GM23248 (cell line): Measurements from ENCODE around the gene CTPS2. TPM values are rescaled to one million over a fixed set of nuclear protein-coding genes. Genes with fewer than 3 reads are reported as not detected.
"Not testable (repeated sequence)": the region's sequence is repeated elsewhere in the genome, so short reads cannot be mapped to it uniquely, and the experiment has no call there.

Experiments
- DNase-seq: peaks from one replicate; pipeline ENCODE4 v3.0.0-alpha.2; 2015
- H2AFZ ChIP-seq: fragments of 200-600 bp; sonication (generic); 2 replicates; pipeline ENCODE4 v1.6.1; 2016; ENCODE audit warnings: antibody characterized with exemption
- H3F3A ChIP-seq: fragments of 200-600 bp; sonication (generic); 2 replicates; pipeline ENCODE4 v1.6.1; 2016; ENCODE audit warnings: mild to moderate bottlenecking, antibody characterized with exemption, mixed run types; ENCODE audit not compliant: insufficient read depth
- H3K27ac ChIP-seq: fragments of 200-600 bp; sonication (generic); 2 replicates; pipeline ENCODE4 v1.5.1; 2016; ENCODE audit warnings: mild to moderate bottlenecking
- H3K27me3 ChIP-seq: fragments of 200-600 bp; sonication (generic); replicated peaks from 2 replicates; pipeline ENCODE4 v1.6.1; 2016; ENCODE audit warnings: mild to moderate bottlenecking; ENCODE audit not compliant: insufficient read depth
- H3K36me3 ChIP-seq: fragments of 200-600 bp; sonication (generic); 2 replicates; pipeline ENCODE4 v1.6.1; 2016; ENCODE audit warnings: low read depth, mild to moderate bottlenecking
- H3K4me1 ChIP-seq: fragments of 200-600 bp; sonication (generic); 2 replicates; pipeline ENCODE4 v1.6.1; 2016; ENCODE audit warnings: mild to moderate bottlenecking; ENCODE audit not compliant: insufficient read depth
- H3K4me2 ChIP-seq: fragments of 200-600 bp; sonication (generic); one replicate; pipeline ENCODE4 v1.6.1; 2016; ENCODE audit warnings: mild to moderate bottlenecking; ENCODE audit not compliant: unreplicated experiment
- H3K4me3 ChIP-seq: fragments of 200-600 bp; sonication (generic); 2 replicates; pipeline ENCODE4 v1.5.1; 2016; ENCODE audit warnings: mild to moderate bottlenecking
- H3K79me2 ChIP-seq: fragments of 200-600 bp; sonication (generic); 2 replicates; pipeline ENCODE4 v1.6.1; 2016; ENCODE audit warnings: mild to moderate bottlenecking; ENCODE audit not compliant: insufficient read depth
- H3K9ac ChIP-seq: fragments of 200-600 bp; sonication (generic); 2 replicates; pipeline ENCODE4 v1.6.1; 2016; ENCODE audit warnings: mild to moderate bottlenecking
- H3K9me2 ChIP-seq: fragments of 200-600 bp; sonication (generic); 2 replicates; pipeline ENCODE4 v1.6.1; 2016; ENCODE audit warnings: mixed run types, mild to moderate bottlenecking, moderate library complexity; ENCODE audit not compliant: insufficient read depth
- H3K9me3 ChIP-seq: fragments of 200-600 bp; sonication (generic); one replicate; pipeline ENCODE4 v1.6.1; 2017; ENCODE audit warnings: low read depth
- H4K20me1 ChIP-seq: fragments of 200-600 bp; sonication (generic); 2 replicates; pipeline ENCODE4 v1.6.0; 2016; ENCODE audit not compliant: insufficient read depth
- EZH2 ChIP-seq: fragments of 200-600 bp; sonication (generic); IDR thresholded peaks from 2 replicates; pipeline ENCODE4 v1.6.1; 2018; ENCODE audit warnings: antibody characterized with exemption, mild to moderate bottlenecking; ENCODE audit not compliant: insufficient read depth, poor library complexity, severe bottlenecking
- EZH2phosphoT487 ChIP-seq: fragments of 200-600 bp; sonication (generic); IDR thresholded peaks from 2 replicates; pipeline ENCODE4 v1.6.1; 2018; ENCODE audit warnings: antibody characterized with exemption, moderate library complexity, mild to moderate bottlenecking, low read depth; ENCODE audit not compliant: insufficient read depth
- WGBS, 2 experiments: methylation state at CpG; one replicate each; pipeline ENCODE4 v1.1.6; 2015 to 2017; ENCODE audit warnings: low lambda C conversion rate in 2 of 2, low coverage in 1 of 2; ENCODE audit errors: missing lambda C conversion rate in 2 of 2; 5-methylcytosine and 5-hydroxymethylcytosine counted together
- in situ Hi-C: fragments of 300-500 bp; cut with MboI; formaldehyde crosslinking; loops from 2 replicates; pipeline ENCODE4 v1.15.0; 2020
- polyA plus RNA-seq: library from polyadenylated mRNA; unstranded; fragments of >200 nt; fragmentation: Nextera tagmentation; extraction: Ambion mirVana; gene quantifications from 2 replicates; pipeline ENCODE4 v1.2.1, GENCODE V29; 2016
- total RNA-seq: library from RNA; depleted of rRNA; stranded (reverse); fragments of >200 nt; shearing (Covaris generic); gene quantifications from 2 replicates; pipeline ENCODE4 v1.2.3, GENCODE V29; 2014

Gene CTPS2
- total and polyA plus RNA-seq, 2 experiments from 2014 or later = 4.4 to 5.8 TPM

GRCh38 chrX:16604337-16604736 is 108.1 kb downstream of the CTPS2 start:
- no peak overlapping the region for H3K9ac ChIP-seq
- H3K4me2 ChIP-seq = no peak overlapping the region
- H3F3A ChIP-seq = no peaks in the 10 kb centered on the region
- WGBS, 2 experiments = 95 to 100% methylated on average over 2 of the region's 2 CpGs
- H3K27me3 ChIP-seq = no peaks in the 10 kb centered on the region
- H3K4me3 ChIP-seq = no peak overlapping the region
- H2AFZ ChIP-seq = no peak overlapping the region
- H3K9me2 ChIP-seq = no peaks in the 10 kb centered on the region
- no peaks in the 10 kb centered on the region for H3K36me3 ChIP-seq
- no peaks in the 10 kb centered on the region for H4K20me1 ChIP-seq
- H3K79me2 ChIP-seq = no peaks in the 10 kb centered on the region
- in situ Hi-C loops = no loop called here
- no peak overlapping the region for H3K27ac ChIP-seq
- DNase-seq = no peak
- H3K4me1 ChIP-seq = peaks cover 12% of the 10 kb centered on the region
- no peak for TF ChIP-seq EZH2
- TF ChIP-seq EZH2phosphoT487 = no peak
- H3K9me3 ChIP-seq = no peaks in the 10 kb centered on the region

DNA sequence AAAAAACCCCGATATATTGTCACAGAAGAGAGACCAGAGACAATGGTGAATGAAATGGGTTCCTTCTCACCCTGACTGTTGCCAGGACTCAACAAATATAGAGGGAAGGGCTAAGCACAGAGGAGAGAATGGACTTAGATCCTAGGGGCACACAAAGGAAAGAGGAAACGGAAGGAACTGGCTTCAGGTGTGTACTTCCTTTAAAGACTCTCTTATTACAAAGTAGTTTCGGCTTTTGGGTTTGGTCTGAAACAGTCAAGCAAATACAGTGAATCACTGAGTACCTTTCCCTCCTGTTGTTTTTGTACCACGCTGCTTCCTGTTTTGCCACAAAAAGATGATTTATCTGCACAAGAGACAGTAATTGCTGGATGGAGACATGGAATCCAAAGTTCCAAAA is 108.6 kb downstream of the CTPS2 start:
- no peak overlapping the region for H3K4me2 ChIP-seq
- no peaks in the 10 kb centered on the region for H3K79me2 ChIP-seq
- in situ Hi-C loops = no loop called here
- H3K9me2 ChIP-seq = no peaks in the 10 kb centered on the region
- H3K4me1 ChIP-seq = peaks cover 12% of the 10 kb centered on the region
- TF ChIP-seq EZH2phosphoT487 = no peak
- no peak for TF ChIP-seq EZH2
- no peak overlapping the region for H3K9ac ChIP-seq
- H3K27me3 ChIP-seq = no peaks in the 10 kb centered on the region
- WGBS, 2 experiments = 96 to 98% methylated on average over 4 of the region's 4 CpGs
- no peak overlapping the region for H3K27ac ChIP-seq
- H2AFZ ChIP-seq = no peak overlapping the region
- H4K20me1 ChIP-seq = no peaks in the 10 kb centered on the region
- H3K9me3 ChIP-seq = no peaks in the 10 kb centered on the region
- H3F3A ChIP-seq = no peaks in the 10 kb centered on the region
- DNase-seq = no peak
- H3K4me3 ChIP-seq = no peak overlapping the region
- no peaks in the 10 kb centered on the region for H3K36me3 ChIP-seq

DNA sequence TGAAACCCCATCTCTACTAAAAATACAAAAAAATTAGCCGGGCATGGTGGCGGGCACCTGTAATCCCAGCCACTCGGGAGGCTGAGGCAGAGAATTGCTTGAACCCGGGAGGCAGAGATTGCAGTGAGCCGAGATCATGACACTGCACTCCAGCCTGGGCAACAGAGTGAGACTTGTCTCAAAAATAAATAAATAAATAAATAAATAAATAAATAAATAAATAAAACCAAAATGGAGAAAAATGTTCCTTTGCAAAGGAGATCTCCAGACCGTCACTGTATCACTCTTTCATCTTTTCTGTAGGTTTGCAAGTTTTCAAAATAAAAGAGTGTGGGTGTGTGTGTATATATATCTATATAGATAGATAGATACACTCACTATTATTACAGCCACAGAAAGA is 109.2 kb downstream of the CTPS2 start:
- peaks cover 12% of the 10 kb centered on the region for H3K4me1 ChIP-seq
- H3K36me3 ChIP-seq, H3F3A ChIP-seq, H3K4me2 ChIP-seq, H2AFZ ChIP-seq, H3K9me3 ChIP-seq, H3K4me3 ChIP-seq, H3K27ac ChIP-seq, H4K20me1 ChIP-seq, in situ Hi-C loops, DNase-seq, H3K27me3 ChIP-seq, H3K79me2 ChIP-seq, H3K9me2 ChIP-seq, H3K9ac ChIP-seq: not testable (repeated sequence)
- WGBS, 2 experiments = 95 to 100% methylated on average over 4 to 6 of the region's 6 CpGs

DNA sequence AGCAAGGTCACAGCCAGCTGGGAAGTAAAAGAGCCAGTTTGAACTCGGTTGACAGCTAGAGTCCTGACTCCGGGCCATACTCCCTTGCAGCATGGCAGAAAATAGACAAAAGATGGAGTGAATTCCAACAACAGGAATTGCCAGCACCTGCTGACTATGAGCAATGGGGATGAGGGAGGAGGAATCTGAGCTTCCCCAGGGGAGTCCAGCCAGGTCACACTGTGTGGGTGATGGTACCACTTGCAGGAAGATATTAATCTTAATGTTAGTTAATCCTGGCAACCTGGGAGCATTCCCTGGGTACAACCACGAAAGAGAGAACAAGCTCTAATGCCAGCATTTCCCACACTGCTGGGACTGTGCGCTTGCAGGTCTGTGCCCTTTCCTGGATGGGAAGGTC is 110.6 kb downstream of the CTPS2 start:
- Histone ChIP-seq H3K4me3 (no peak overlapping the region), H3K9ac (no peak overlapping the region), H3K27me3 (no peaks in the 10 kb centered on the region), H3K4me2 (no peak overlapping the region), H3K9me3 (no peaks in the 10 kb centered on the region), H2AFZ (no peak overlapping the region), H3K9me2 (no peaks in the 10 kb centered on the region), H4K20me1 (no peaks in the 10 kb centered on the region), H3K27ac (no peak overlapping the region), H3K36me3 (no peaks in the 10 kb centered on the region), H3K79me2 (no peaks in the 10 kb centered on the region), H3F3A (no peaks in the 10 kb centered on the region), H3K4me1 (peaks cover 12% of the 10 kb centered on the region)
- WGBS, 2 experiments = 53 to 58% methylated on average over 4 of the region's 4 CpGs
- no peak for DNase-seq
- TF ChIP-seq EZH2phosphoT487 = no peak
- TF ChIP-seq EZH2 = no peak
- in situ Hi-C loops = no loop called here

GRCh38 chrX:16594490-16594889 is 118.0 kb downstream of the CTPS2 start:
- DNase-seq = no peak
- Histone ChIP-seq H3K27me3 (no peaks in the 10 kb centered on the region), H3F3A (no peaks in the 10 kb centered on the region), H3K27ac (no peak overlapping the region), H3K4me3 (no peak overlapping the region), H3K4me2 (no peak overlapping the region), H3K9ac (no peak overlapping the region), H3K9me2 (no peaks in the 10 kb centered on the region), H3K79me2 (no peaks in the 10 kb centered on the region), H3K36me3 (no peaks in the 10 kb centered on the region), H3K9me3 (no peaks in the 10 kb centered on the region), H4K20me1 (no peaks in the 10 kb centered on the region), H2AFZ (no peak overlapping the region), H3K4me1 (no peaks in the 10 kb centered on the region; the same call in 1 of the 2 replicates)
- in situ Hi-C loops = no loop called here
- 93 to 100% methylated on average over 3 of the region's 3 CpGs for WGBS, 2 experiments
- no peak for TF ChIP-seq EZH2
- TF ChIP-seq EZH2phosphoT487 = no peak
